Measurements from ENCODE around the gene FAHD2A. TPM values are rescaled to one million over a fixed set of nuclear protein-coding genes. Genes with fewer than 3 reads are reported as not detected.

The FAHD2A gene
- total RNA-seq, 1 donor from 2014 or later: 33.7 TPM

DNA sequence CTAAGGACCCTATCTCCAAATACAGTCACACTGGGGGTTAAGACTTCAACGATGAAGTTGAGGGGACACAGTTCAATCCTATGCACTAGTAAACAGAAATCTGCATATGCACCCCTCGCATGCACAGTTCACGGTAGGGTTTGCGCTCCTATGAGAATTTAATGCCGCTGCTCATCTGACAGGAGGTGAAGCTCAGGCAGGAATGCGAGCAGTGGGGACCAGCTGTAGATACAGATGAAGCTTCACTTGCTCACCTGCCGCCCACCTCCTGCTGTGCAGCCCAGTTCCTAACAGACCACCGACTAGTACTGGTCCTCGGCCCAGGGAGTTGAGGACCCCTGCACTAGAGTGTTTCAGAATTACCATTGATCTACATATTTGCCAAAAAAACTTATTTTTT, 40.0 kb upstream of the FAHD2A start:
- DNase-seq (ENCODE audit: low read depth): no peak
- no peak for FAIRE-seq

DNA sequence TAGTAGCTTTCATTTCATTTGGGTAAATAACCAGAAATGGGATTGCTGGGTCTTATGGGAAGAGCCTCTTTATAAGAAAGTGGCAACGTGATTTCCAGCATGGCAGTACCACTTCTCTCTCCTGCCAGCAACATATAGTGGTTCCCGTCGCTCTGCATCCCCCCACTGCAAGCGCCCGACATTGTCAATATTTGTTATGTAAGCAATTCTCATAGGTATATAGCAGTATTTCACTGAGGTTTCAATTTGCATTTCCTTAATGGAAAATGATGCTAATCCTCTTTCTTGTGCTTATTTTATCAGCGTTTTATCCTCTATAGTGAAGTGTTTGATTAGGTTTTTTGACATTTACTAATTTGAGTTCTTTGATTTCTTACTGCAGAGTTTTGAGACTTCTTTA, 36.0 kb upstream of the FAHD2A start:
- no peak for FAIRE-seq
- no peak overlapping the region for H3K4me3 ChIP-seq (ENCODE audit: low read depth, low read length)
- DNase-seq (ENCODE audit: low read depth): no peak
- H3K27me3 ChIP-seq (ENCODE audit: control insufficient read depth, insufficient read depth, low read length): no peaks in the 10 kb centered on the region
- H3K36me3 ChIP-seq (ENCODE audit: control insufficient read depth, insufficient read depth, low read length): no peaks in the 10 kb centered on the region
- TF ChIP-seq, protein P1, sequence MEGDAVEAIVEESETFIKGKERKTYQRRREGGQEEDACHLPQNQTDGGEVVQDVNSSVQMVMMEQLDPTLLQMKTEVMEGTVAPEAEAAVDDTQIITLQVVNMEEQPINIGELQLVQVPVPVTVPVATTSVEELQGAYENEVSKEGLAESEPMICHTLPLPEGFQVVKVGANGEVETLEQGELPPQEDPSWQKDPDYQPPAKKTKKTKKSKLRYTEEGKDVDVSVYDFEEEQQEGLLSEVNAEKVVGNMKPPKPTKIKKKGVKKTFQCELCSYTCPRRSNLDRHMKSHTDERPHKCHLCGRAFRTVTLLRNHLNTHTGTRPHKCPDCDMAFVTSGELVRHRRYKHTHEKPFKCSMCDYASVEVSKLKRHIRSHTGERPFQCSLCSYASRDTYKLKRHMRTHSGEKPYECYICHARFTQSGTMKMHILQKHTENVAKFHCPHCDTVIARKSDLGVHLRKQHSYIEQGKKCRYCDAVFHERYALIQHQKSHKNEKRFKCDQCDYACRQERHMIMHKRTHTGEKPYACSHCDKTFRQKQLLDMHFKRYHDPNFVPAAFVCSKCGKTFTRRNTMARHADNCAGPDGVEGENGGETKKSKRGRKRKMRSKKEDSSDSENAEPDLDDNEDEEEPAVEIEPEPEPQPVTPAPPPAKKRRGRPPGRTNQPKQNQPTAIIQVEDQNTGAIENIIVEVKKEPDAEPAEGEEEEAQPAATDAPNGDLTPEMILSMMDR (IDR thresholded peaks at IDR 0.05; ENCODE audit: insufficient read depth, low read length, severe bottlenecking): no peak

More for the DNA sequence above, 40.0 kb upstream of the FAHD2A start:
- H3K27me3 ChIP-seq (ENCODE audit: control insufficient read depth, insufficient read depth, low read length): no peaks in the 10 kb centered on the region
- TF ChIP-seq, protein P1 (IDR thresholded peaks at IDR 0.05; ENCODE audit: insufficient read depth, low read length, severe bottlenecking): no peak
- H3K36me3 ChIP-seq (ENCODE audit: control insufficient read depth, insufficient read depth, low read length): no peaks in the 10 kb centered on the region
- no peak overlapping the region for H3K4me3 ChIP-seq (ENCODE audit: low read depth, low read length)

DNA sequence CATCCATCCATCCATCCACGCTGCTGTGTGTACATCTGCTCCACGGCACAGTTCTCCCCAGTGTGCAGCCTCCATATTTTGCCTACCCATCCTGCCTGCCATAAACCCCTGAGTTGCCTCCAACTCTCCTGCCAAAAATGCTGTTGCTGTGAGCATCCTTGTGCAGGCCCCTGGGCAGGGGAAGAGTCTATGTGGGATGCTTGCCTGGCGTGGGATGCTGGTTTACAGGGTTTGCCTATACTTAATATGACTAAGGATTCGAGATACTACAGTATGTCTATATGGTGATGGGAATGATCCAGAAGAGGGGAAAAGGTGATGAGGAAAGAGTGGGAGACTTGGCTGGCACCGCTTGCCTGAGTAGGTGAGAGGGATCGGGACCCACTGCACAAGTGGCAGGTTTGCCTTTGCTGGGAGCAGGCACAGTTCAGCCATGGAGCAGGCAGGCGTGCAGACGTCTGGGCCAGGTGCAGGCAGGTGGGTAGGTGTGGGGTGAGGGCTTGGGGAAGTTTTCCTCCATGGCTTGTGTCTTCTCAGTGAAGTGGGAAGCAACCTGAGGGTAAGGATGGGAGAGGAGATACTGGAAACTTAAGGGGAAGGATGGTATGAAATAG, 30.2 kb upstream of the FAHD2A start:
- H3K4me3 ChIP-seq (ENCODE audit: low read depth, low read length): no peak overlapping the region
- TF ChIP-seq, protein P1 (IDR thresholded peaks at IDR 0.05; ENCODE audit: insufficient read depth, low read length, severe bottlenecking): no peak
- DNase-seq (ENCODE audit: low read depth) (no peak), FAIRE-seq (no peak)
- H3K36me3 ChIP-seq (ENCODE audit: control insufficient read depth, insufficient read depth, low read length): no peaks in the 10 kb centered on the region
- H3K27me3 ChIP-seq (ENCODE audit: control insufficient read depth, insufficient read depth, low read length): no peaks in the 10 kb centered on the region

DNA sequence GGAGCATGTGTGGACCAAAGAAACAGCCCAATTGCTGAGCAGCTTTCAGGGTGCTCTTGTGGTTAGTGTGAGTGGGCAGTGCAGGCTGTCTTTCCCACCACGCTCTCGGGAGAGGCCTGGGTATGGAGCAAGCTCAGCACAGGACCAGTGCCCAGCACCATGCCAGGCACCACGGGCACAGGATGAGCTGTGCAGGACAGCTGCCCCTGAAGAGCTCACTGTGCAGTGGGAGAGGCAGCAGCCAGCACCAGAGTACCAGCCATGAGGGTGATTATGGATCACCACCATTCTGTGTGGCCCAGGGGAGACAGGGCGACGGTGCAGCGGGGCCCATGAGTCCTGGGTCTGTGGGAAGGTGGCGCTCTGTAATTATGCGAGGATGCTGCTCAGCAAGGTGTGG, 29.7 kb upstream of the FAHD2A start:
- no peaks in the 10 kb centered on the region for H3K27me3 ChIP-seq (ENCODE audit: control insufficient read depth, insufficient read depth, low read length)
- TF ChIP-seq, protein P1 (IDR thresholded peaks at IDR 0.05; ENCODE audit: insufficient read depth, low read length, severe bottlenecking): no peak
- H3K36me3 ChIP-seq (ENCODE audit: control insufficient read depth, insufficient read depth, low read length): no peaks in the 10 kb centered on the region
- FAIRE-seq: no peak
- no peak overlapping the region for H3K4me3 ChIP-seq (ENCODE audit: low read depth, low read length)
- no peak for DNase-seq (ENCODE audit: low read depth)

DNA sequence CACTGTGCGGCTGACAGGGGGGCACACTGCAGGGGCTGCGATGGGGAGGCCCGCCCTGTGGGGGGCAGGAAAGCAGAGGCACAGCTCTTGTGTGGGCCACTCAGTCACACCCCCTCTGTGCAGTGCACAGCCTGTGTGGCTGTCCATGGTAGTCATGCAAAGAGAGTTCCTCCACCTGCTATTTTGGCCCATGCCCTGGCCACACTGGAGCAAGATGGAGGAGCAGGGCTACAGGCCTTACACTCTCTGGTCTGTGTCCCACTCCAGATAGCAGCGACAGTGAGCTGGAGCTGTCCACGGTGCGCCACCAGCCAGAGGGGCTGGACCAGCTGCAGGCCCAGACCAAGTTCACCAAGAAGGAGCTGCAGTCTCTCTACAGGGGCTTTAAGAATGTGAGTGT, 28.5 kb upstream of the FAHD2A start:
- DNase-seq (ENCODE audit: low read depth): no peak
- FAIRE-seq: no peak
- H3K27me3 ChIP-seq (ENCODE audit: control insufficient read depth, insufficient read depth, low read length): no peaks in the 10 kb centered on the region
- H3K36me3 ChIP-seq (ENCODE audit: control insufficient read depth, insufficient read depth, low read length): no peaks in the 10 kb centered on the region
- H3K4me3 ChIP-seq (ENCODE audit: low read depth, low read length): no peak overlapping the region
- TF ChIP-seq, protein P1 (IDR thresholded peaks at IDR 0.05; ENCODE audit: insufficient read depth, low read length, severe bottlenecking): no peak

DNA sequence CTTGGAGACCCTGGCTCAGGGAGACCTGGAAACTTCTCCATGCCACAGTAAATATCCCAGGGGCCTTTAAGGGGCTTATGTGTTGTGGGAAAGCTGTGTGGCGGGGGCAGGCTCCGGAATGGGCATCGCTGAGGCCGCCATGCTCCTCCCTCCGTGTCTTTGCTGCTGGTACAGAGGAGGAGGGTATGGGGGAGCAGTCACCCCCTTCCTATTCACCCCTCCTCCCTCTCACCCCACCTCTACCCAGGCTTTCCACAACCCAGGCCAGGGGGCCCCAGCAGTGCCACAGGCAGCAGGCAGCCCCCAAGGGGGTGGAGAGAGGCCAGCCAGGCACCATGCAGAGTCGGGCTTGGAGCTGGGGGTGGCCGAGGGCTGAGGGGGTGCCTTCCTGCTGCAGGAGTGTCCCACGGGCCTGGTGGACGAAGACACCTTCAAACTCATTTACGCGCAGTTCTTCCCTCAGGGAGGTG, 28.0 kb upstream of the FAHD2A start:
- TF ChIP-seq, protein P1 (IDR thresholded peaks at IDR 0.05; ENCODE audit: insufficient read depth, low read length, severe bottlenecking): no peak
- Histone ChIP-seq H3K36me3 (ENCODE audit: control insufficient read depth, insufficient read depth, low read length) (no peaks in the 10 kb centered on the region), H3K4me3 (ENCODE audit: low read depth, low read length) (no peak overlapping the region), H3K27me3 (ENCODE audit: control insufficient read depth, insufficient read depth, low read length) (no peaks in the 10 kb centered on the region)
- DNase-seq (ENCODE audit: low read depth) (no peak), FAIRE-seq (no peak)
